Kidney capillary endothelial cell (primary cell): ENCODE data around the gene AKAP9.
"Not testable (repeated sequence)": the region's sequence is repeated elsewhere in the genome, so short reads cannot be mapped to it uniquely, and the experiment has no call there.

Source experiments
- DNase-seq: peaks from one replicate; pipeline ENCODE4 v3.0.0-alpha.2; 2018; ENCODE audit warnings: low spot score

The AKAP9 gene

GRCh38 chr7:92064438-92065029 is 123.9 kb downstream of the AKAP9 start:
- no peak for DNase-seq

GRCh38 chr7:92071032-92071431 is 130.4 kb downstream of the AKAP9 start:
- no peak for DNase-seq

GRCh38 chr7:92072121-92072520 is 131.5 kb downstream of the AKAP9 start:
- no peak for DNase-seq

GRCh38 chr7:92072708-92073107 is 132.0 kb downstream of the AKAP9 start:
- no peak for DNase-seq

GRCh38 chr7:92075455-92076158 is 134.9 kb downstream of the AKAP9 start:
- no peak for DNase-seq

- no peak for DNase-seq
These were observed 135.8 kb downstream of the AKAP9 start for GRCh38 chr7:92076509-92076908.

- not testable (repeated sequence) for DNase-seq
These were observed 143.3 kb downstream of the AKAP9 start for GRCh38 chr7:92083922-92084321.

GRCh38 chr7:92088266-92088665 is 147.6 kb downstream of the AKAP9 start:
- DNase-seq = no peak

GRCh38 chr7:92092210-92092609 is 151.5 kb downstream of the AKAP9 start:
- no peak for DNase-seq

GRCh38 chr7:92095380-92095779 is 154.7 kb downstream of the AKAP9 start:
- no peak for DNase-seq

GRCh38 chr7:92100534-92100933 is 159.9 kb downstream of the AKAP9 start:
- no peak for DNase-seq

GRCh38 chr7:92102862-92103261 is 162.2 kb downstream of the AKAP9 start:
- DNase-seq = not testable (repeated sequence)

- DNase-seq = no peak
These were observed 168.2 kb downstream of the AKAP9 start for GRCh38 chr7:92108821-92109220.

- no peak for DNase-seq
These were observed 170.2 kb downstream of the AKAP9 start for GRCh38 chr7:92110857-92111256.

- no peak for DNase-seq
These were observed 175.2 kb downstream of the AKAP9 start for GRCh38 chr7:92115821-92116220.

- no peak for DNase-seq
These were observed 176.3 kb downstream of the AKAP9 start for GRCh38 chr7:92116949-92117348.

- no peak for DNase-seq
These were observed 178.6 kb downstream of the AKAP9 start for GRCh38 chr7:92119213-92119759.

- DNase-seq = no peak
These were observed 181.0 kb downstream of the AKAP9 start for GRCh38 chr7:92121681-92122080.

- no peak for DNase-seq
These were observed 190.4 kb downstream of the AKAP9 start for GRCh38 chr7:92131093-92131492.

GRCh38 chr7:92131764-92132330 is 191.2 kb downstream of the AKAP9 start:
- no peak for DNase-seq

- no peak for DNase-seq
These were observed 192.6 kb downstream of the AKAP9 start for GRCh38 chr7:92133133-92133736.

GRCh38 chr7:92133737-92134270 is 193.1 kb downstream of the AKAP9 start:
- DNase-seq = peak; percentile 42
